ENCODE results near the gene C5orf24.

DNA sequence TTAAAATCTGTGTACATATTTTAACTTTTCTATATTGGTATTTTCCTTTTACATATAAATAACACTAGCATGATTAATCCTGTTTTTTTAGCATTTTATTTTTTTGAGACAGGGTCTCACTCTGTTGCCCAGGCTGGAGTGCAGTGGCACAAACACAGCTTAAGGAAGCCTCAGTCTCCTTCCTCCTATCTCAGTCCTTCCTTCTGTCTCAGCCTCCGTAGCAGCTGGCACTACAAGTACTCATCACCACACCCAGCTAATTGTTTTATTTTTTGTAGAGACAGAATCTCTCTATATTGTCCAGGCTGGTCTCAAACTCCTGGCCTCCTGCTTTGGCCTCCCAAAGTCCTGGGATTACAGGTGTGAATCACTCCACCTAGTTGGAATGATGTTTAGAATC is 1.5 kb upstream of the C5orf24 start:
- TF ChIP-seq, protein P1, sequence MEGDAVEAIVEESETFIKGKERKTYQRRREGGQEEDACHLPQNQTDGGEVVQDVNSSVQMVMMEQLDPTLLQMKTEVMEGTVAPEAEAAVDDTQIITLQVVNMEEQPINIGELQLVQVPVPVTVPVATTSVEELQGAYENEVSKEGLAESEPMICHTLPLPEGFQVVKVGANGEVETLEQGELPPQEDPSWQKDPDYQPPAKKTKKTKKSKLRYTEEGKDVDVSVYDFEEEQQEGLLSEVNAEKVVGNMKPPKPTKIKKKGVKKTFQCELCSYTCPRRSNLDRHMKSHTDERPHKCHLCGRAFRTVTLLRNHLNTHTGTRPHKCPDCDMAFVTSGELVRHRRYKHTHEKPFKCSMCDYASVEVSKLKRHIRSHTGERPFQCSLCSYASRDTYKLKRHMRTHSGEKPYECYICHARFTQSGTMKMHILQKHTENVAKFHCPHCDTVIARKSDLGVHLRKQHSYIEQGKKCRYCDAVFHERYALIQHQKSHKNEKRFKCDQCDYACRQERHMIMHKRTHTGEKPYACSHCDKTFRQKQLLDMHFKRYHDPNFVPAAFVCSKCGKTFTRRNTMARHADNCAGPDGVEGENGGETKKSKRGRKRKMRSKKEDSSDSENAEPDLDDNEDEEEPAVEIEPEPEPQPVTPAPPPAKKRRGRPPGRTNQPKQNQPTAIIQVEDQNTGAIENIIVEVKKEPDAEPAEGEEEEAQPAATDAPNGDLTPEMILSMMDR (IDR thresholded peaks at IDR 0.05), result no peak
- TF ChIP-seq POLR2A (IDR thresholded peaks at IDR 0.05), result no peak

Measured in uterus (tissue), 2 donors.